SJCRH30 (cell line): ENCODE measurements around the gene NEO1. TPM values are rescaled to one million over a fixed set of nuclear protein-coding genes. Genes with fewer than 3 reads are reported as not detected.

Experiments
- DNase-seq, 2 experiments: peaks; one replicate each; pipeline ENCODE4 v3.0.0-alpha.2; 2015 to 2020
- H3K27ac ChIP-seq: fragments of 250-450 bp; sonication (Bioruptor Pico); 2 replicates; pipeline ENCODE4 v1.5.1; 2020; ENCODE audit warnings: mild to moderate bottlenecking, moderate library complexity
- H3K27me3 ChIP-seq: fragments of 250-450 bp; sonication (Bioruptor Pico); 2 replicates; pipeline ENCODE4 v1.5.1; 2020; ENCODE audit warnings: mild to moderate bottlenecking, moderate library complexity
- H3K36me3 ChIP-seq: fragments of 250-450 bp; sonication (Bioruptor Pico); 2 replicates; pipeline ENCODE4 v1.5.1; 2020; ENCODE audit warnings: mild to moderate bottlenecking, moderate library complexity
- H3K4me1 ChIP-seq: fragments of 250-450 bp; sonication (Bioruptor Pico); 2 replicates; pipeline ENCODE4 v1.5.1; 2020; ENCODE audit warnings: mild to moderate bottlenecking, moderate library complexity
- H3K4me3 ChIP-seq: fragments of 250-450 bp; sonication (Bioruptor Pico); 2 replicates; pipeline ENCODE4 v1.5.1; 2020; ENCODE audit warnings: mild to moderate bottlenecking, moderate library complexity
- H3K9me3 ChIP-seq: fragments of 250-450 bp; sonication (Bioruptor Pico); replicated peaks from 2 replicates; pipeline ENCODE4 v1.5.1; 2020; ENCODE audit warnings: mild to moderate bottlenecking, moderate library complexity
- total RNA-seq: library from RNA; depleted of rRNA; stranded (reverse); fragments of >200 nt; shearing (Covaris generic); gene quantifications from 2 replicates; pipeline ENCODE4 v1.2.3, GENCODE V29; 2014

The NEO1 gene
- total RNA-seq, 1 experiment from 2014 or later: 15.1 TPM

- H3K4me3 ChIP-seq: no peak overlapping the region
- DNase-seq: no peak
- no peaks in the 10 kb centered on the region for H3K36me3 ChIP-seq
- no peaks in the 10 kb centered on the region for H3K4me1 ChIP-seq
- H3K9me3 ChIP-seq: no peaks in the 10 kb centered on the region
- H3K27ac ChIP-seq: no peak overlapping the region
- H3K27me3 ChIP-seq: no peaks in the 10 kb centered on the region
These were observed 26.5 kb downstream of the NEO1 start for GRCh38 chr15:73078722-73079121.

GRCh38 chr15:73079565-73079964 is 27.3 kb downstream of the NEO1 start:
- no peak overlapping the region for H3K27ac ChIP-seq
- no peaks in the 10 kb centered on the region for H3K27me3 ChIP-seq
- no peak overlapping the region for H3K4me3 ChIP-seq
- DNase-seq: no peak
- H3K9me3 ChIP-seq: no peaks in the 10 kb centered on the region
- no peaks in the 10 kb centered on the region for H3K4me1 ChIP-seq
- no peaks in the 10 kb centered on the region for H3K36me3 ChIP-seq

GRCh38 chr15:73081321-73081958 is 29.2 kb downstream of the NEO1 start:
- Histone ChIP-seq H3K27ac (no peak overlapping the region), H3K27me3 (no peaks in the 10 kb centered on the region), H3K36me3 (no peaks in the 10 kb centered on the region), H3K4me3 (no peak overlapping the region), H3K4me1 (no peaks in the 10 kb centered on the region), H3K9me3 (no peaks in the 10 kb centered on the region)
- peak; percentile 13 to 58 for DNase-seq

GRCh38 chr15:73082812-73083211 is 30.5 kb downstream of the NEO1 start:
- H3K27me3 ChIP-seq: no peaks in the 10 kb centered on the region
- H3K4me1 ChIP-seq: no peaks in the 10 kb centered on the region
- no peak overlapping the region for H3K4me3 ChIP-seq
- H3K27ac ChIP-seq: no peak overlapping the region
- H3K9me3 ChIP-seq: no peaks in the 10 kb centered on the region
- no peak for DNase-seq
- H3K36me3 ChIP-seq: no peaks in the 10 kb centered on the region

- Histone ChIP-seq H3K36me3 (no peaks in the 10 kb centered on the region), H3K27ac (no peak overlapping the region), H3K27me3 (no peaks in the 10 kb centered on the region), H3K4me3 (no peak overlapping the region), H3K9me3 (no peaks in the 10 kb centered on the region), H3K4me1 (no peaks in the 10 kb centered on the region)
- no peak for DNase-seq
These were observed 34.8 kb downstream of the NEO1 start for GRCh38 chr15:73087098-73087497.

GRCh38 chr15:73105064-73105463 is 52.8 kb downstream of the NEO1 start:
- H3K36me3 ChIP-seq: no peaks in the 10 kb centered on the region
- H3K4me1 ChIP-seq: no peaks in the 10 kb centered on the region
- H3K9me3 ChIP-seq: no peaks in the 10 kb centered on the region

GRCh38 chr15:73108676-73109075 is 56.4 kb downstream of the NEO1 start:
- no peaks in the 10 kb centered on the region for H3K27me3 ChIP-seq
- no peak overlapping the region for H3K4me3 ChIP-seq
- no peaks in the 10 kb centered on the region for H3K36me3 ChIP-seq
- H3K9me3 ChIP-seq: no peaks in the 10 kb centered on the region
- no peaks in the 10 kb centered on the region for H3K4me1 ChIP-seq
- H3K27ac ChIP-seq: no peak overlapping the region
- DNase-seq: no peak

More at GRCh38 chr15:73105064-73105463, 52.8 kb downstream of the NEO1 start:
- H3K4me3 ChIP-seq: no peak overlapping the region
- no peak for DNase-seq
- H3K27ac ChIP-seq: no peak overlapping the region
- no peaks in the 10 kb centered on the region for H3K27me3 ChIP-seq

GRCh38 chr15:73109765-73110164 is 57.5 kb downstream of the NEO1 start:
- Histone ChIP-seq H3K9me3 (no peaks in the 10 kb centered on the region), H3K36me3 (no peaks in the 10 kb centered on the region), H3K4me1 (no peaks in the 10 kb centered on the region), H3K4me3 (no peak overlapping the region), H3K27me3 (no peaks in the 10 kb centered on the region), H3K27ac (no peak overlapping the region)
- DNase-seq: no peak

- Histone ChIP-seq H3K9me3 (no peaks in the 10 kb centered on the region), H3K27me3 (no peaks in the 10 kb centered on the region), H3K27ac (no peak overlapping the region), H3K36me3 (no peaks in the 10 kb centered on the region), H3K4me3 (no peak overlapping the region), H3K4me1 (no peaks in the 10 kb centered on the region)
- no peak for DNase-seq
These were observed 57.9 kb downstream of the NEO1 start for GRCh38 chr15:73110201-73110600.

GRCh38 chr15:73114064-73114463 is 61.8 kb downstream of the NEO1 start:
- Histone ChIP-seq H3K4me1 (no peaks in the 10 kb centered on the region), H3K36me3 (no peaks in the 10 kb centered on the region), H3K4me3 (no peak overlapping the region), H3K9me3 (no peaks in the 10 kb centered on the region), H3K27ac (no peak overlapping the region), H3K27me3 (no peaks in the 10 kb centered on the region)
- DNase-seq: no peak

GRCh38 chr15:73116164-73116563 is 63.9 kb downstream of the NEO1 start:
- Histone ChIP-seq H3K4me1 (no peaks in the 10 kb centered on the region), H3K27ac (no peak overlapping the region), H3K27me3 (no peaks in the 10 kb centered on the region), H3K36me3 (no peaks in the 10 kb centered on the region), H3K4me3 (no peak overlapping the region), H3K9me3 (no peaks in the 10 kb centered on the region)
- DNase-seq: no peak

GRCh38 chr15:73118055-73118454 is 65.8 kb downstream of the NEO1 start:
- H3K36me3 ChIP-seq: no peaks in the 10 kb centered on the region
- no peaks in the 10 kb centered on the region for H3K4me1 ChIP-seq
- no peak for DNase-seq
- H3K4me3 ChIP-seq: no peak overlapping the region
- no peaks in the 10 kb centered on the region for H3K27me3 ChIP-seq
- no peak overlapping the region for H3K27ac ChIP-seq
- no peaks in the 10 kb centered on the region for H3K9me3 ChIP-seq

- Histone ChIP-seq H3K36me3 (no peaks in the 10 kb centered on the region), H3K9me3 (no peaks in the 10 kb centered on the region)
These were observed 67.2 kb downstream of the NEO1 start for GRCh38 chr15:73119478-73119877.

GRCh38 chr15:73120269-73120668 is 68.0 kb downstream of the NEO1 start:
- Histone ChIP-seq H3K27ac (no peak overlapping the region), H3K27me3 (no peaks in the 10 kb centered on the region), H3K4me3 (no peak overlapping the region)

More at GRCh38 chr15:73119478-73119877, 67.2 kb downstream of the NEO1 start:
- no peak for DNase-seq
- Histone ChIP-seq H3K27ac (no peak overlapping the region), H3K27me3 (no peaks in the 10 kb centered on the region), H3K4me1 (no peaks in the 10 kb centered on the region), H3K4me3 (no peak overlapping the region)

GRCh38 chr15:73125219-73125618 is 73.0 kb downstream of the NEO1 start:
- Histone ChIP-seq H3K4me1 (no peaks in the 10 kb centered on the region), H3K27me3 (no peaks in the 10 kb centered on the region), H3K36me3 (no peaks in the 10 kb centered on the region), H3K9me3 (no peaks in the 10 kb centered on the region), H3K4me3 (no peak overlapping the region), H3K27ac (no peak overlapping the region)
- DNase-seq: no peak

More at GRCh38 chr15:73120269-73120668, 68.0 kb downstream of the NEO1 start:
- no peaks in the 10 kb centered on the region for H3K9me3 ChIP-seq
- no peaks in the 10 kb centered on the region for H3K4me1 ChIP-seq
- H3K36me3 ChIP-seq: no peaks in the 10 kb centered on the region
- DNase-seq: no peak

- Histone ChIP-seq H3K9me3 (no peaks in the 10 kb centered on the region), H3K4me1 (no peaks in the 10 kb centered on the region), H3K4me3 (no peak overlapping the region), H3K27me3 (no peaks in the 10 kb centered on the region), H3K27ac (no peak overlapping the region), H3K36me3 (no peaks in the 10 kb centered on the region)
- DNase-seq: peak; percentile 28 to 54
These were observed 75.2 kb downstream of the NEO1 start for GRCh38 chr15:73127302-73127936.
